H9 (cell line): Measurements from ENCODE around the gene LRP1B. TPM values are rescaled to one million over a fixed set of nuclear protein-coding genes. Genes with fewer than 3 reads are reported as not detected.

Experiments
- DNase-seq: peaks from one replicate; pipeline ENCODE4 v3.0.0-alpha.2; 2017
- H2AFZ ChIP-seq: one replicate; pipeline ENCODE4 v1.6.1; 2013; ENCODE audit warnings: mild to moderate bottlenecking, low read length, control low read depth, moderate library complexity
- H2AK5ac ChIP-seq: 2 replicates; pipeline ENCODE4 v1.6.1; 2013; ENCODE audit warnings: low read length, control low read depth, mixed read lengths; ENCODE audit not compliant: insufficient read length
- H2BK120ac ChIP-seq: one replicate; pipeline ENCODE4 v1.6.1; 2013; ENCODE audit warnings: low read depth, mild to moderate bottlenecking, low read length, control low read depth, inconsistent platforms; ENCODE audit not compliant: poor library complexity, severe bottlenecking
- H2BK12ac ChIP-seq: 2 replicates; pipeline ENCODE4 v1.6.1; 2013; ENCODE audit warnings: low read length, control low read depth, mixed read lengths, low read depth; ENCODE audit not compliant: insufficient read length
- H2BK15ac ChIP-seq: 2 replicates; pipeline ENCODE4 v1.6.1; 2013; ENCODE audit warnings: low read depth, low read length, control low read depth
- H2BK20ac ChIP-seq: one replicate; pipeline ENCODE4 v1.6.1; 2013; ENCODE audit warnings: low read depth, mild to moderate bottlenecking, low read length, control low read depth, inconsistent platforms; ENCODE audit not compliant: poor library complexity, severe bottlenecking
- H2BK5ac ChIP-seq: 2 replicates; pipeline ENCODE4 v1.6.1; 2013; ENCODE audit warnings: low read length, control low read depth, mixed read lengths; ENCODE audit not compliant: insufficient read length
- H3K14ac ChIP-seq: 2 replicates; pipeline ENCODE4 v1.6.1; 2013; ENCODE audit warnings: low read length, control low read depth; ENCODE audit not compliant: insufficient read depth
- H3K18ac ChIP-seq: 2 replicates; pipeline ENCODE4 v1.6.1; 2013; ENCODE audit warnings: low read depth, mild to moderate bottlenecking, mixed read lengths, low read length, control low read depth; ENCODE audit not compliant: insufficient read length
- H3K23ac ChIP-seq: 2 replicates; pipeline ENCODE4 v1.6.1; 2013; ENCODE audit warnings: low read length, control low read depth, mixed read lengths, low read depth; ENCODE audit not compliant: insufficient read length
- H3K23me2 ChIP-seq: 2 replicates; pipeline ENCODE4 v1.6.1; 2013; ENCODE audit warnings: low read depth, mild to moderate bottlenecking, mixed read lengths, low read length, control low read depth; ENCODE audit not compliant: insufficient read length, poor library complexity, severe bottlenecking
- H3K27ac ChIP-seq: 2 replicates; pipeline ENCODE4 v1.5.1; 2013; ENCODE audit warnings: low read length, control low read depth, mixed read lengths, low read depth; ENCODE audit not compliant: insufficient read length
- H3K27me3 ChIP-seq: 2 replicates; pipeline ENCODE4 v1.6.1; 2013; ENCODE audit warnings: low read length, control low read depth, inconsistent platforms; ENCODE audit not compliant: insufficient read depth
- H3K4ac ChIP-seq: 2 replicates; pipeline ENCODE4 v1.6.1; 2013; ENCODE audit warnings: low read depth, mild to moderate bottlenecking, control low read depth, inconsistent platforms, low read length, moderate library complexity
- H3K4me1 ChIP-seq: 2 replicates; pipeline ENCODE4 v1.6.1; 2013; ENCODE audit warnings: low read length, control low read depth, inconsistent platforms; ENCODE audit not compliant: insufficient read depth
- H3K4me2 ChIP-seq: 2 replicates; pipeline ENCODE4 v1.6.1; 2013; ENCODE audit warnings: low read length, control low read depth, mixed read lengths; ENCODE audit not compliant: insufficient read length, insufficient read depth
- H3K56ac ChIP-seq: 2 replicates; pipeline ENCODE4 v1.6.1; 2013; ENCODE audit warnings: low read depth, mild to moderate bottlenecking, mixed read lengths, low read length, control low read depth; ENCODE audit not compliant: insufficient read length
- H3K79me1 ChIP-seq: 2 replicates; pipeline ENCODE4 v1.6.1; 2013; ENCODE audit warnings: low read depth, mild to moderate bottlenecking, moderate library complexity, low read length, control low read depth, inconsistent platforms; ENCODE audit not compliant: insufficient read depth, poor library complexity, severe bottlenecking
- H3K79me2 ChIP-seq: 2 replicates; pipeline ENCODE4 v1.6.1; 2013; ENCODE audit warnings: low read length, control low read depth, inconsistent platforms; ENCODE audit not compliant: insufficient read depth
- H3K9ac ChIP-seq: 2 replicates; pipeline ENCODE4 v1.6.1; 2013; ENCODE audit warnings: low read length, control low read depth, mixed read lengths; ENCODE audit not compliant: insufficient read length; ENCODE audit errors: extremely low read depth
- H3K9me3 ChIP-seq: one replicate; pipeline ENCODE4 v1.6.1; 2013; ENCODE audit warnings: low read depth, low read length, inconsistent platforms; ENCODE audit not compliant: control insufficient read depth
- H3T11ph ChIP-seq: one replicate; pipeline ENCODE4 v1.6.1; 2013; ENCODE audit warnings: mild to moderate bottlenecking, low read length, control low read depth, inconsistent platforms
- H4K20me1 ChIP-seq: one replicate; pipeline ENCODE4 v1.6.1; 2013; ENCODE audit not compliant: control insufficient read depth, insufficient read length, insufficient read depth
- H4K5ac ChIP-seq: 2 replicates; pipeline ENCODE4 v1.6.1; 2013; ENCODE audit warnings: low read depth, mild to moderate bottlenecking, mixed read lengths, low read length, control low read depth; ENCODE audit not compliant: insufficient read length
- H4K8ac ChIP-seq: replicated peaks from 2 replicates; pipeline ENCODE4 v1.6.1; 2013; ENCODE audit warnings: low read length, control low read depth, mixed read lengths, low read depth; ENCODE audit not compliant: insufficient read length
- H4K91ac ChIP-seq: 2 replicates; pipeline ENCODE4 v1.6.1; 2013; ENCODE audit warnings: low read depth, mild to moderate bottlenecking, moderate library complexity, mixed read lengths, low read length, control low read depth; ENCODE audit not compliant: insufficient read length
- H3K27ac Mint-ChIP-seq, 3 experiments: 2 replicates in 2 of 3; 3 replicates in 1 of 3; pipeline ENCODE4 v1.8.0; 2020 to 2021; ENCODE audit warnings: mixed read lengths in 3 of 3, mild to moderate bottlenecking in 1 of 3, moderate library complexity in 1 of 3
- H3K27me3 Mint-ChIP-seq: 2 replicates; pipeline ENCODE4 v1.8.0; 2021; ENCODE audit warnings: low read depth, mild to moderate bottlenecking, moderate library complexity, mixed read lengths
- H3K36me3 Mint-ChIP-seq, 3 experiments: 2 replicates in 2 of 3; 3 replicates in 1 of 3; pipeline ENCODE4 v1.8.0; 2020 to 2021; ENCODE audit warnings: low read depth in 3 of 3, mixed read lengths in 3 of 3; ENCODE audit not compliant: insufficient read depth in 1 of 3
- H3K4me1 Mint-ChIP-seq, 2 experiments: 2 replicates each; pipeline ENCODE4 v1.8.0; 2020; ENCODE audit warnings: mixed read lengths in 2 of 2
- H3K4me3 Mint-ChIP-seq, 2 experiments: 2 replicates in 1 of 2; 3 replicates in 1 of 2; pipeline ENCODE4 v1.8.0; 2020 to 2021; ENCODE audit warnings: mild to moderate bottlenecking in 2 of 2, mixed read lengths in 2 of 2, moderate library complexity in 1 of 2
- H3K9me3 Mint-ChIP-seq, 2 experiments: 2 replicates in 1 of 2; 3 replicates in 1 of 2; pipeline ENCODE4 v1.8.0; 2020; ENCODE audit warnings: mild to moderate bottlenecking in 2 of 2, mixed read lengths in 2 of 2, moderate library complexity in 1 of 2
- total RNA-seq: library from RNA; stranded (reverse); gene quantifications from 2 replicates; pipeline ENCODE4 v1.2.1, GENCODE V29; 2021
- TF ChIP-seq, protein P1 (sequence below): fragments of 200-600 bp; sonication (generic); conservative IDR thresholded peaks from 3 replicates; pipeline ENCODE4 v1.8.0; 2021; ENCODE audit warnings: antibody characterized with exemption, mild to moderate bottlenecking

LRP1B gene
- total RNA-seq, 1 experiment from 2014 or later = not detected

GRCh38 chr2:140589696-140590095 lies 1541.1 kb downstream of the LRP1B start:
- H3K79me2 ChIP-seq = no peaks in the 10 kb centered on the region
- no peak overlapping the region for H3K56ac ChIP-seq
- no peak overlapping the region for H3K4me3 Mint-ChIP-seq

More at GRCh38 chr2:140589696-140590095, 1541.1 kb downstream of the LRP1B start:
- no peak overlapping the region for H4K5ac ChIP-seq
- no peaks in the 10 kb centered on the region for H3K4me1 ChIP-seq
- H3K9me3 ChIP-seq = no peaks in the 10 kb centered on the region
- H3K4ac ChIP-seq = no peak overlapping the region
- no peak overlapping the region for H2BK120ac ChIP-seq
- no peak overlapping the region for H2BK15ac ChIP-seq
- H2AFZ ChIP-seq = no peak overlapping the region
- H3K27ac ChIP-seq = no peak overlapping the region
- H3K27ac Mint-ChIP-seq = no peak overlapping the region
- H3K9me3 Mint-ChIP-seq = no peaks in the 10 kb centered on the region
- no peak overlapping the region for H3K23ac ChIP-seq
- H3K27me3 ChIP-seq = no peaks in the 10 kb centered on the region
- no peaks in the 10 kb centered on the region for H3K27me3 Mint-ChIP-seq
- TF ChIP-seq, protein P1, sequence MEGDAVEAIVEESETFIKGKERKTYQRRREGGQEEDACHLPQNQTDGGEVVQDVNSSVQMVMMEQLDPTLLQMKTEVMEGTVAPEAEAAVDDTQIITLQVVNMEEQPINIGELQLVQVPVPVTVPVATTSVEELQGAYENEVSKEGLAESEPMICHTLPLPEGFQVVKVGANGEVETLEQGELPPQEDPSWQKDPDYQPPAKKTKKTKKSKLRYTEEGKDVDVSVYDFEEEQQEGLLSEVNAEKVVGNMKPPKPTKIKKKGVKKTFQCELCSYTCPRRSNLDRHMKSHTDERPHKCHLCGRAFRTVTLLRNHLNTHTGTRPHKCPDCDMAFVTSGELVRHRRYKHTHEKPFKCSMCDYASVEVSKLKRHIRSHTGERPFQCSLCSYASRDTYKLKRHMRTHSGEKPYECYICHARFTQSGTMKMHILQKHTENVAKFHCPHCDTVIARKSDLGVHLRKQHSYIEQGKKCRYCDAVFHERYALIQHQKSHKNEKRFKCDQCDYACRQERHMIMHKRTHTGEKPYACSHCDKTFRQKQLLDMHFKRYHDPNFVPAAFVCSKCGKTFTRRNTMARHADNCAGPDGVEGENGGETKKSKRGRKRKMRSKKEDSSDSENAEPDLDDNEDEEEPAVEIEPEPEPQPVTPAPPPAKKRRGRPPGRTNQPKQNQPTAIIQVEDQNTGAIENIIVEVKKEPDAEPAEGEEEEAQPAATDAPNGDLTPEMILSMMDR = no peak
- H4K91ac ChIP-seq = no peak overlapping the region
- no peak overlapping the region for H3K9ac ChIP-seq
- no peaks in the 10 kb centered on the region for H3K23me2 ChIP-seq
- no peak overlapping the region for H3K4me2 ChIP-seq
- no peak overlapping the region for H2BK5ac ChIP-seq
- H2BK12ac ChIP-seq = no peak overlapping the region
- no peak overlapping the region for H2BK20ac ChIP-seq
- no peak overlapping the region for H4K8ac ChIP-seq
- H3K14ac ChIP-seq = no peak overlapping the region
- H3K36me3 Mint-ChIP-seq = no peaks in the 10 kb centered on the region
- H4K20me1 ChIP-seq = no peaks in the 10 kb centered on the region
- no peak overlapping the region for H3T11ph ChIP-seq
- H2AK5ac ChIP-seq = no peak overlapping the region
- no peak overlapping the region for H3K18ac ChIP-seq
- no peaks in the 10 kb centered on the region for H3K79me1 ChIP-seq
- H3K4me1 Mint-ChIP-seq = no peaks in the 10 kb centered on the region
- DNase-seq = no peak
